ENCODE data around the gene ENTPD2. TPM values are rescaled to one million over a fixed set of nuclear protein-coding genes. Genes with fewer than 3 reads are reported as not detected.

ENTPD2 gene
- total RNA-seq, 1 experiment from 2014 or later = 8.3 TPM

GRCh38 chr9:137002646-137003041 lies 51.2 kb downstream of the ENTPD2 start (continued):
- TF ChIP-seq, protein P1, sequence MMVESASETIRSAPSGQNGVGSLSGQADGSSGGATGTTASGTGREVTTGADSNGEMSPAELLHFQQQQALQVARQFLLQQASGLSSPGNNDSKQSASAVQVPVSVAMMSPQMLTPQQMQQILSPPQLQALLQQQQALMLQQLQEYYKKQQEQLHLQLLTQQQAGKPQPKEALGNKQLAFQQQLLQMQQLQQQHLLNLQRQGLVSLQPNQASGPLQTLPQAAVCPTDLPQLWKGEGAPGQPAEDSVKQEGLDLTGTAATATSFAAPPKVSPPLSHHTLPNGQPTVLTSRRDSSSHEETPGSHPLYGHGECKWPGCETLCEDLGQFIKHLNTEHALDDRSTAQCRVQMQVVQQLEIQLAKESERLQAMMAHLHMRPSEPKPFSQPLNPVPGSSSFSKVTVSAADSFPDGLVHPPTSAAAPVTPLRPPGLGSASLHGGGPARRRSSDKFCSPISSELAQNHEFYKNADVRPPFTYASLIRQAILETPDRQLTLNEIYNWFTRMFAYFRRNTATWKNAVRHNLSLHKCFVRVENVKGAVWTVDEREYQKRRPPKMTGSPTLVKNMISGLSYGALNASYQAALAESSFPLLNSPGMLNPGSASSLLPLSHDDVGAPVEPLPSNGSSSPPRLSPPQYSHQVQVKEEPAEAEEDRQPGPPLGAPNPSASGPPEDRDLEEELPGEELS (CRISPR knock-in tag; IDR thresholded peaks at IDR 0.05) = no peak
- TF ChIP-seq MLX (CRISPR knock-in tag; IDR thresholded peaks at IDR 0.05) = no peak

DNA sequence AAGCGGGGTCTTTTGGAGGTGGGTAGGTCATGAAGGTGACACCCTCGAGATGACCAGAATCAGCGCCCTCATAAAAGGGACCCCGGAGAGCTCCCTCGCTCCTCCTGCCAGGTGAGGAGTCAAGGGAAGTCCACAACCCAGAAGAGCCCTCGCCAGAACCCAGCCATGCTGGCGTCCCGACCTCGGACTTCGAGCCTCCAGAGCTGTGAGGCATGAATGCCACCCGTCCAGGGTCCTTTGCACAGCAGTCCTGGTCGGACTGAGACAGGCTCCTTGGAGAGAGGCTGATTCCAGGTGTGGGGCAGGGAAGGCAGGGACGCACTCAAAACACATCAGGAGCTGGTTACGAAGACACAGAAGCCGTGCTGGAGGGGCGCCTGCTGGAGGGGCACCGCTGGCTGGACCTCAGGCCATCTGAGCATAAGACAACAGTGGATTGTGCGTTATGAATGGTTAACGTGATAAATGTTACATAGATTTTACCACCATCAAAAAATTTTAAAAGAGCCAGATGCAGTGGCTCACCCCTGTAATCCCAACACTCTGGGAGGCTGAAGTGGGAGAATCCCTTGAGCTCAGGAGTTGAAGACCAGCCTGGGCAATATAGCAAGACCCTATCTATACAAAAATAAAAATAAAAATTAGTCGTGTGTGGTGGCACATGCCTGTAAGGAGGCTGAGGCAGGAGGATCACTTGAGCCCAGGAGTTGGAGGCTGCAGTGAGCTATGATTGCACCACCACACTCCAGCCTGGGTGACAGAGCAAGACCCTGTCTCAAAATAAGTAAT lies 51.8 kb downstream of the ENTPD2 start:
- H3K27me3 Mint-ChIP-seq (ENCODE audit: low read depth) = peaks cover 6% of the 10 kb centered on the region; the same call in 1 of the 2 replicates
- no peak overlapping the region for H3K27ac Mint-ChIP-seq
- H3K4me3 Mint-ChIP-seq = no peak overlapping the region
- DNase-seq (ENCODE audit: low spot score) (no peak), ATAC-seq (no peak)
- 0 out of 2 replicates have a peak, but pooled peaks cover 4% of the 10 kb centered on the region for H3K4me1 Mint-ChIP-seq
- CTCF ChIA-PET = interaction anchor here (0.7 to 3.2 kb wide), 10 partner anchors 10 to 190 kb away, joined by 3 to 18 read pairs (median 4); partner anchors contain the start of gene NPDC1
- POLR2A ChIA-PET = interaction anchor here (0.7 kb wide), 1 partner anchor 543 kb away, joined by 4 read pairs; no protein-coding TSS in a partner anchor
- H3K9me3 Mint-ChIP-seq = peaks cover 8% of the 10 kb centered on the region
- TF ChIP-seq, protein P2, sequence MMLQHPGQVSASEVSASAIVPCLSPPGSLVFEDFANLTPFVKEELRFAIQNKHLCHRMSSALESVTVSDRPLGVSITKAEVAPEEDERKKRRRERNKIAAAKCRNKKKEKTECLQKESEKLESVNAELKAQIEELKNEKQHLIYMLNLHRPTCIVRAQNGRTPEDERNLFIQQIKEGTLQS (CRISPR knock-in tag; conservative IDR thresholded peaks at IDR 0.05) = no peak
- TF ChIP-seq, protein P3, sequence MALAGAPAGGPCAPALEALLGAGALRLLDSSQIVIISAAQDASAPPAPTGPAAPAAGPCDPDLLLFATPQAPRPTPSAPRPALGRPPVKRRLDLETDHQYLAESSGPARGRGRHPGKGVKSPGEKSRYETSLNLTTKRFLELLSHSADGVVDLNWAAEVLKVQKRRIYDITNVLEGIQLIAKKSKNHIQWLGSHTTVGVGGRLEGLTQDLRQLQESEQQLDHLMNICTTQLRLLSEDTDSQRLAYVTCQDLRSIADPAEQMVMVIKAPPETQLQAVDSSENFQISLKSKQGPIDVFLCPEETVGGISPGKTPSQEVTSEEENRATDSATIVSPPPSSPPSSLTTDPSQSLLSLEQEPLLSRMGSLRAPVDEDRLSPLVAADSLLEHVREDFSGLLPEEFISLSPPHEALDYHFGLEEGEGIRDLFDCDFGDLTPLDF (CRISPR knock-in tag; IDR thresholded peaks at IDR 0.05) = no peak
- TF ChIP-seq ZNF425 (CRISPR knock-in tag; conservative IDR thresholded peaks at IDR 0.05) (no peak), NR2C2 (CRISPR knock-in tag; IDR thresholded peaks at IDR 0.05) (no peak), CREB1 (CRISPR knock-in tag; IDR thresholded peaks at IDR 0.05) (no peak), ESRRA (CRISPR knock-in tag; IDR thresholded peaks at IDR 0.05; ENCODE audit: borderline replicate concordance) (no peak), NFYB (CRISPR knock-in tag; conservative IDR thresholded peaks at IDR 0.05; ENCODE audit: low read depth) (no peak), ZNF138 (CRISPR knock-in tag; conservative IDR thresholded peaks at IDR 0.05) (no peak), RORB (CRISPR knock-in tag; IDR thresholded peaks at IDR 0.05) (no peak), ZNF416 (CRISPR knock-in tag; IDR thresholded peaks at IDR 0.05) (no peak)
- TF ChIP-seq, protein P4, sequence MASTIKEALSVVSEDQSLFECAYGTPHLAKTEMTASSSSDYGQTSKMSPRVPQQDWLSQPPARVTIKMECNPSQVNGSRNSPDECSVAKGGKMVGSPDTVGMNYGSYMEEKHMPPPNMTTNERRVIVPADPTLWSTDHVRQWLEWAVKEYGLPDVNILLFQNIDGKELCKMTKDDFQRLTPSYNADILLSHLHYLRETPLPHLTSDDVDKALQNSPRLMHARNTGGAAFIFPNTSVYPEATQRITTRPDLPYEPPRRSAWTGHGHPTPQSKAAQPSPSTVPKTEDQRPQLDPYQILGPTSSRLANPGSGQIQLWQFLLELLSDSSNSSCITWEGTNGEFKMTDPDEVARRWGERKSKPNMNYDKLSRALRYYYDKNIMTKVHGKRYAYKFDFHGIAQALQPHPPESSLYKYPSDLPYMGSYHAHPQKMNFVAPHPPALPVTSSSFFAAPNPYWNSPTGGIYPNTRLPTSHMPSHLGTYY (CRISPR knock-in tag; IDR thresholded peaks at IDR 0.05) = no peak
- TF ChIP-seq, protein P5, sequence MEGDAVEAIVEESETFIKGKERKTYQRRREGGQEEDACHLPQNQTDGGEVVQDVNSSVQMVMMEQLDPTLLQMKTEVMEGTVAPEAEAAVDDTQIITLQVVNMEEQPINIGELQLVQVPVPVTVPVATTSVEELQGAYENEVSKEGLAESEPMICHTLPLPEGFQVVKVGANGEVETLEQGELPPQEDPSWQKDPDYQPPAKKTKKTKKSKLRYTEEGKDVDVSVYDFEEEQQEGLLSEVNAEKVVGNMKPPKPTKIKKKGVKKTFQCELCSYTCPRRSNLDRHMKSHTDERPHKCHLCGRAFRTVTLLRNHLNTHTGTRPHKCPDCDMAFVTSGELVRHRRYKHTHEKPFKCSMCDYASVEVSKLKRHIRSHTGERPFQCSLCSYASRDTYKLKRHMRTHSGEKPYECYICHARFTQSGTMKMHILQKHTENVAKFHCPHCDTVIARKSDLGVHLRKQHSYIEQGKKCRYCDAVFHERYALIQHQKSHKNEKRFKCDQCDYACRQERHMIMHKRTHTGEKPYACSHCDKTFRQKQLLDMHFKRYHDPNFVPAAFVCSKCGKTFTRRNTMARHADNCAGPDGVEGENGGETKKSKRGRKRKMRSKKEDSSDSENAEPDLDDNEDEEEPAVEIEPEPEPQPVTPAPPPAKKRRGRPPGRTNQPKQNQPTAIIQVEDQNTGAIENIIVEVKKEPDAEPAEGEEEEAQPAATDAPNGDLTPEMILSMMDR (IDR thresholded peaks at IDR 0.05) = no peak
- H3K36me3 Mint-ChIP-seq = peaks cover 6% of the 10 kb centered on the region; the same call in 1 of the 2 replicates
